Fibroblast of upper back skin (primary cell): ENCODE data around the gene KAZALD1.
"Not testable (repeated sequence)": the region's sequence is repeated elsewhere in the genome, so short reads cannot be mapped to it uniquely, and the experiment has no call there.

Experiments used
- DNase-seq: peaks from one replicate; pipeline ENCODE4 v3.0.0-alpha.2; 2013

The KAZALD1 gene

GRCh38 chr10:101030496-101031127 is 31.2 kb upstream of the KAZALD1 start:
- DNase-seq: no peak

- DNase-seq: peak; percentile 92
Observed at GRCh38 chr10:101031128-101031795, 30.5 kb upstream of the KAZALD1 start, which contains the start of the genes PDZD7 and SFXN3. Gene PDZD7, minus strand, starts transcription at chr10:101031129. Its CDS starts 910 bp downstream, at chr10:101030219. Gene SFXN3, plus strand, starts transcription at chr10:101031234. Its CDS starts 3,461 bp downstream, at chr10:101034695.

- DNase-seq: peak; percentile 67
Observed at GRCh38 chr10:101031796-101032636, 29.8 kb upstream of the KAZALD1 start.

GRCh38 chr10:101032637-101033224 is 29.1 kb upstream of the KAZALD1 start:
- DNase-seq: peak; percentile 90

DNA sequence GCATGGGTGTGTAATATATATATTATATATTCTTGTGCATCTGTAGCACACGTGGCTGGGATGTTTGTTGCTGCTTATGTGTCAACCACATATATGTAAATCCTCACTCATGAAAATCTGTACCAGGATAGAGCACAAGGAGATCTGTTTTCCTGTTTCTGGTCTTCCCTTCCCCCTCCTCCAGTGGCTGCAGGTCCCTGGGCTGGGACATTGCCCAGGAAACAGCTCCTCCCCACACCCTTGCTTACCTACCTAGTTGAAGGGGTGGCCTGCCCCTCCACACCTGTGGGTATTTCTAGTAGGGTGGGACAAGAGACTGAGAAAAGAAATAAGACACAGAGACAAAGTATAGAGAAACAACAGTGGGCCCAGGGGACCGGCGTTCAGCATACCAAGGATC is 28.5 kb upstream of the KAZALD1 start:
- no peak for DNase-seq

DNA sequence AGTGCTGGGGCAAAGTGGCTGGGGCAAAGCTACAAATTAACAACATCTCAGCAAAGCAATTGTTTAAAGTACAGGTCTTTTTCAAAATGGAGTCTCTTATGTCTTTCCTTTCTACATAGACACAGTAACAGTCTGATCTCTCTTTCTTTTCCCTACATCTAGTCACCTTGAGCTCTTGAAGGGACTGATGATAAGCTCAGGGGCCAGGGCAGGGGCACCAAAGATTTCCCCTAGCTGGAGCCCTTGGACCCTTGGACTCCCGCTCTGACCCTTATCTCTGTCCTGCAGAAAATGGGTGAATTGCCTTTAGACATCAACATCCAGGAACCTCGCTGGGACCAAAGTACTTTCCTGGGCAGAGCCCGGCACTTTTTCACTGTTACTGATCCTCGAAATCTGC is 27.4 kb upstream of the KAZALD1 start:
- DNase-seq: not testable (repeated sequence)

GRCh38 chr10:101035314-101035713 is 26.5 kb upstream of the KAZALD1 start:
- DNase-seq: no peak

GRCh38 chr10:101035916-101036702 is 25.7 kb upstream of the KAZALD1 start:
- no peak for DNase-seq

DNA sequence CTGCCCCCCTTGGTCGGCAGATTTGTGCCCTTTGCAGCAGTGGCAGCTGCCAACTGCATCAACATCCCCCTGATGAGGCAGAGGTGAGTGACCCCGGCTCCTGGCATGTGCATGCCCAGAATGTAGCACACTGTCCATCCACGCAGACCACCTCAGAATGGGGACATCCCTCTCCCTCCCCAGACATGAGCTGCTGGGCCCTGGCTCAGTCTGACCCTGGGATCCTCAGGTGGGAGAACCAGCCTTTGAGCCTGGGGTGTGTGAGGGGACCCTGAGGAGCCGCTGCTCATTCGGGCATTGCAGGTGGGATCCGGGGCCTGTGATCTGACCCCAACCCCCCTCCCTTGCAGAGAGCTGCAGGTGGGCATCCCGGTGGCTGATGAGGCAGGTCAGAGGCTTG is 25.1 kb upstream of the KAZALD1 start:
- DNase-seq: no peak

DNA sequence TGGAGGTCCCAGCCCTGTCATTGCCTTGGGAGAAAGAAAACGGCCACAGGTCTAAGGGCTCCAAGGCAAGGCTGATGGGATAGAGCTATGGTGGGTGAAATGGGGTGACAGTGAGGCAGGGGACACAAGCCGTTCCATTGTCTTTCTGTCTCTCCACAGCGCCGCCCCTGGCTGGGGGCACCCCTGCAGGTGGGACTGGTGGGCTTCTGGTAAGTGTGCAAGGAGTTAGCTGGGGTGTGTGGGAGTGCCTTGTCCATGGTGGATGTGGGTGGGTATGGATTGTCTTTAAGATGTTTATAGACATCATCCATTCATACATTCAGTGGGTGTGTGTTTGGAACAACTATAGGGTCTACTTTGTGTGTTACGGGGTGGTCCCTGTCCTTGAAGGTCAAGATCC is 23.3 kb upstream of the KAZALD1 start:
- no peak for DNase-seq

GRCh38 chr10:101040061-101040460 is 21.7 kb upstream of the KAZALD1 start:
- no peak for DNase-seq

- no peak for DNase-seq
Observed at GRCh38 chr10:101040851-101041250, 20.9 kb upstream of the KAZALD1 start.

DNA sequence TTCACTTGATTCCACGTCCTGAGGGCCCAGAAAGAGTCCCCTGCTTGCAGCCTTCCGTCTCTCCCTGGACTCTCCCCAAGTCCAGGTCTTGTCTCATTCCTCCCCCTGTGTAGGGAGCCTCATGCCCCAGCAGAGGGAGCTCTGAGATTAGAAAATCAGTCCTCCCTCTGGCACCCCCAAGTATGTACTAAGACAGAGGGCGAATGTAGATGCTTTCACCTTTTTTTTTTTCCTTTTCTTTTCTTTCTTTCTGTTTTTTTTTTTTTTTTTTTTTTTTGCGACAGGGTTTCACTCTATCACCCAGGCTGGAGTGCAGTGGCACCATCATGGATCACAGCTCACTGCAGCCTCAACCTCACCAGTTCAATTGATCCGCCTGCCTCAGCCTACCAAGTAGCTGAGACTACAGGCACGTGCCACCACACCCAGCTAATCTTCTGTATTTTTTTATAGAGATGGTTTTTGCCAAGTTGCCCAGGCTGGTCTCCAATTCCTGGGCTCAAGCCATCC is 20.5 kb upstream of the KAZALD1 start:
- DNase-seq: peak; percentile 86

GRCh38 chr10:101042118-101042517 is 19.7 kb upstream of the KAZALD1 start:
- no peak for DNase-seq

DNA sequence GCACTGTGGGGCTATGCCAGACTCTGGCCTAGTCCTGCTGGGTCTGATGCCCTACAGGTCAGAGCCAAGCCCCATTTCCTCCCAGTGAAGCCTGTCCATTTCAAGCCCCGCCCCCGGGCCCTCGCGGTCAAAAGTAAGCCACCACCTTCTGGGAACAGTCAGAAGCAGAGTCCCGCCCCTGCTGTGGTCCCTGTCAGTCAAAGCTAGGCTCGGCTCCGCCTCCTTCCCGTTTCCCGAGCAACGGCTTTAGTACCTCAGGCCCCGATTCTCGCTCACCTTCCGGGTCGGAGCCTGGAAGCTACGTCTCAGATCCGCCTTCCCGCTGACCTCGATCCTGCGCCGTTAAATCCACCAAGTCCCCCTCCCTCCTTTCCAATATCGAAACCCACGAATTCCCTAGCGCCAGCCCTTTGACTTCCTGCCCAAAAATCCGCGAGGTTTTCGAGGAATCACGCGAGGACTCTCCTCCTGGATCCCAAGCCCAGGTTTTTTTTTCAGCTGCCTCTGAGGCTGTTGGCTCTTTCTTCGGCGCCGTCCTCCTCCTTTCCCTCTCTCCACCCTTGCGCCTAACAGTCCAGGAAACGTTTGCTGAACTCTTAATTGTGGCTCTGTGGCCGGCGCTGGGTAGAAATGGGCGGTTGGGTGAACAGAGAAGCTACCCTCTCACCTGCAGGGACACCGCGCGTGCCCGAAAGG is 19.0 kb upstream of the KAZALD1 start:
- peak; percentile 93 for DNase-seq

DNA sequence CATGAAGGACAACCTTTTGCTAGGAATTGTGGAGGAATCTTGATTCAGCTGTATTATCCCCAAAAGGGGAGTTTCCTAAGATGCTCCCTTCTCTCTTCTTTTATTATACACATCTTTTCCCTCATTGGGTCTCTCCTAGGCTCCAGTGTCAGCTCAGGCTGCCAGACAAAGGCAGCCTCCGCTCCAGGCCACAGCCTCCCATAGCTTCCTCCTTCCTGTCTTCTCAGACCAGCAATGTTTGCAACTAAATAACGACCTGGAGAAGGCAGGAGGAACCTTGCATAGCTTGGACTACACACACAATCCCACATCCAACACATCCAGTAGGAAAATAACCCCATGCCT is 18.5 kb upstream of the KAZALD1 start:
- no peak for DNase-seq

DNA sequence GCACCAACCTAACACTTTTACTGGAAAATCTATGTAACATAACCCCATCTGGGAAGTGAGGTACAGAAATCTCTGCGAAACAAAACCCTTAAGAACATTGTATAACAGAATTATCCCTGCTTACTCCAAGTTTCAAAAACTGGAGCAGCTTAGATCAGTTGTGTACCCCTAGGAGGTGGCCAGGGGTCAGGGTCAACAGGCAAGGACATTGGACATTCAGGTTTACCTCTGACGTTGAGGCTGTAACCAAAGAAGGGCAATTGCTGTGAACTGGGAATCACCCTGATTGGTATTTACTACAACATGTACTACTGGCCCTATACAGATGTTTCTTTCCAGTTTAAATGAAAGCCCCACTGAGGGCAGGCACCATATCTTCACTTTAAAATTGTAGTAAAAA is 17.7 kb upstream of the KAZALD1 start:
- DNase-seq: no peak

GRCh38 chr10:101046332-101047238 is 15.2 kb upstream of the KAZALD1 start:
- DNase-seq: no peak

GRCh38 chr10:101047268-101047667 is 14.5 kb upstream of the KAZALD1 start:
- DNase-seq: no peak
